ENCODE measurements around the gene PTPRT. TPM values are rescaled to one million over a fixed set of nuclear protein-coding genes. Genes with fewer than 3 reads are reported as not detected.

Gene PTPRT
- total RNA-seq, 1 experiment from 2014 or later, result 0.20 TPM

DNA sequence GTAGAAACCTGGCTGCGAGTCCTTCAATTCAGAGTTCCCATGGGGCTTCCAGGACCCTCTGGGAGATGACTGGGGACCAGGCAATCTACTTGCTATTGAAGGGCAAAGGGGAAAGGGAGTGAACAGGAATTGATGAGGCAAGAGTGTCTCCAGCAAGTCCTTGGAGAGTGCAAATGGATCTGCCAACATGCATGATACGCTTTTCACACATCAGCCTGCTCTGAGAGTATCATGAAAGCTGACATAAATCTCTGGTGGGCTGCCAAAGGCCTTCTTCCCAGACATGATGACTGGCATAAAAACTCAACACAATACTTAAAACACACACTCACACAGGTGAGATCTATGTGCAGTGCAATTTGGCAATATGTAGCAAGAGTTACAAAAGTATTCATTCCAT is 759.1 kb downstream of the PTPRT start:
- ChIA-PET CTCF (no interaction called here), POLR2A (no interaction called here)
- H3K9me3 ChIP-seq, result no peaks in the 10 kb centered on the region
- intact Hi-C loops (cut with micrococcal nuclease; ENCODE audit: unreplicated experiment), result no loop called here
- Mint-ChIP-seq H3K9me3 (ENCODE audit: unreplicated experiment) (no peaks in the 10 kb centered on the region), H3K4me1 (ENCODE audit: low read depth, unreplicated experiment) (no peaks in the 10 kb centered on the region), H3K27me3 (ENCODE audit: insufficient read depth, unreplicated experiment) (peaks cover 23% of the 10 kb centered on the region), H3K36me3 (ENCODE audit: insufficient read depth, unreplicated experiment) (no peaks in the 10 kb centered on the region), H3K4me3 (ENCODE audit: unreplicated experiment) (no peak overlapping the region), H3K27ac (ENCODE audit: unreplicated experiment) (no peak overlapping the region)
- no peaks in the 10 kb centered on the region for H3K36me3 ChIP-seq (ENCODE audit: control insufficient read depth, insufficient read depth, low read length)
- H3K4me3 ChIP-seq (ENCODE audit: low read depth, low read length), result no peak overlapping the region
- H3K27me3 ChIP-seq (replicated peaks; ENCODE audit: control insufficient read depth, insufficient read depth, low read length), result no peaks in the 10 kb centered on the region
- DNase-seq, result no peak
- BruUV-seq (replicated peaks), result no TSS peak
- no peaks in the 10 kb centered on the region for H3K4me1 ChIP-seq
- TF ChIP-seq, protein P1, sequence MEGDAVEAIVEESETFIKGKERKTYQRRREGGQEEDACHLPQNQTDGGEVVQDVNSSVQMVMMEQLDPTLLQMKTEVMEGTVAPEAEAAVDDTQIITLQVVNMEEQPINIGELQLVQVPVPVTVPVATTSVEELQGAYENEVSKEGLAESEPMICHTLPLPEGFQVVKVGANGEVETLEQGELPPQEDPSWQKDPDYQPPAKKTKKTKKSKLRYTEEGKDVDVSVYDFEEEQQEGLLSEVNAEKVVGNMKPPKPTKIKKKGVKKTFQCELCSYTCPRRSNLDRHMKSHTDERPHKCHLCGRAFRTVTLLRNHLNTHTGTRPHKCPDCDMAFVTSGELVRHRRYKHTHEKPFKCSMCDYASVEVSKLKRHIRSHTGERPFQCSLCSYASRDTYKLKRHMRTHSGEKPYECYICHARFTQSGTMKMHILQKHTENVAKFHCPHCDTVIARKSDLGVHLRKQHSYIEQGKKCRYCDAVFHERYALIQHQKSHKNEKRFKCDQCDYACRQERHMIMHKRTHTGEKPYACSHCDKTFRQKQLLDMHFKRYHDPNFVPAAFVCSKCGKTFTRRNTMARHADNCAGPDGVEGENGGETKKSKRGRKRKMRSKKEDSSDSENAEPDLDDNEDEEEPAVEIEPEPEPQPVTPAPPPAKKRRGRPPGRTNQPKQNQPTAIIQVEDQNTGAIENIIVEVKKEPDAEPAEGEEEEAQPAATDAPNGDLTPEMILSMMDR (IDR thresholded peaks at IDR 0.05; ENCODE audit: insufficient read depth in 1 of 2, low read depth in 1 of 2, low read length in 1 of 2, severe bottlenecking in 1 of 2, unreplicated experiment in 1 of 2), result no peak

DNA sequence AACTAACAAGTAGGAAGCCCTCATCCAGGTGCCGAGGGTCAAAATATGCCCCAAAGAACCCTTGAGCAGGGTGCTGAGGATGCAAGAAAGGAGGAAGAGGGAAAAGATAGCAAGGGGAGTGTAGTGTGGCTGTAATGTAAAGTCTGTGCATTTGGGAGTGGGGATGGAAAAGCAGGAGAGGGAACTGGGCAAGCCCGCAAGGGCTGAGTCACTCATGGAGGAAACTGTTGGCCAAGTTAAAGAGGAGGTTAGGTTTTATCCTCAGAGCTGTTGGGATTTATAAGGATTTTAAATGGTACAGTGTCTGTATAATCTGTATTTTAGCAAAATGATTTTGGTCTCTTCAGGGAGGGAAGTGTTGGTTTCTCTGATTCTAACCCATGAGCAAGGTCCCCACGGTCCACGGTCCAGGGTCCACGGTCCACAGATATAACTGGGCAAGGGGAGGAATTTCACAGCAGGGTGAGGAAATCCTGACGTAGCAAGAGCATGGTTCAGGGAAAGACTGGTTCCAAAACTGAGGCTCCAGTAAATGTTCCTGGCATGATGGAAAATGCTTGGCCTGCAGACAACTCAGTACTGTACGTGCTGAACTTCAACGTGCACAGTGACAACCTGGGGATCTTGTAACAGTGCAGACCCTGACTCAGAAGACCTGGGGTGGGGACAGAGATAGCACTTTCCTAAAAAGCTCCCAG is 759.8 kb downstream of the PTPRT start:
- Mint-ChIP-seq H3K27me3 (ENCODE audit: insufficient read depth, unreplicated experiment) (peaks cover 21% of the 10 kb centered on the region), H3K9me3 (ENCODE audit: unreplicated experiment) (no peaks in the 10 kb centered on the region), H3K4me1 (ENCODE audit: low read depth, unreplicated experiment) (no peaks in the 10 kb centered on the region), H3K36me3 (ENCODE audit: insufficient read depth, unreplicated experiment) (no peaks in the 10 kb centered on the region), H3K27ac (ENCODE audit: unreplicated experiment) (no peak overlapping the region), H3K4me3 (ENCODE audit: unreplicated experiment) (no peak overlapping the region)
- Histone ChIP-seq H3K4me1 (no peaks in the 10 kb centered on the region), H3K27me3 (replicated peaks; ENCODE audit: control insufficient read depth, insufficient read depth, low read length) (no peaks in the 10 kb centered on the region), H3K36me3 (ENCODE audit: control insufficient read depth, insufficient read depth, low read length) (no peaks in the 10 kb centered on the region), H3K9me3 (no peaks in the 10 kb centered on the region), H3K4me3 (ENCODE audit: low read depth, low read length) (no peak overlapping the region)
- intact Hi-C loops (cut with micrococcal nuclease; ENCODE audit: unreplicated experiment), result no loop called here
- BruUV-seq (replicated peaks), result no TSS peak
- ChIA-PET POLR2A (no interaction called here), CTCF (no interaction called here)
- DNase-seq, result no peak
- TF ChIP-seq, protein P1 (IDR thresholded peaks at IDR 0.05; ENCODE audit: insufficient read depth in 1 of 2, low read depth in 1 of 2, low read length in 1 of 2, severe bottlenecking in 1 of 2, unreplicated experiment in 1 of 2), result no peak

DNA sequence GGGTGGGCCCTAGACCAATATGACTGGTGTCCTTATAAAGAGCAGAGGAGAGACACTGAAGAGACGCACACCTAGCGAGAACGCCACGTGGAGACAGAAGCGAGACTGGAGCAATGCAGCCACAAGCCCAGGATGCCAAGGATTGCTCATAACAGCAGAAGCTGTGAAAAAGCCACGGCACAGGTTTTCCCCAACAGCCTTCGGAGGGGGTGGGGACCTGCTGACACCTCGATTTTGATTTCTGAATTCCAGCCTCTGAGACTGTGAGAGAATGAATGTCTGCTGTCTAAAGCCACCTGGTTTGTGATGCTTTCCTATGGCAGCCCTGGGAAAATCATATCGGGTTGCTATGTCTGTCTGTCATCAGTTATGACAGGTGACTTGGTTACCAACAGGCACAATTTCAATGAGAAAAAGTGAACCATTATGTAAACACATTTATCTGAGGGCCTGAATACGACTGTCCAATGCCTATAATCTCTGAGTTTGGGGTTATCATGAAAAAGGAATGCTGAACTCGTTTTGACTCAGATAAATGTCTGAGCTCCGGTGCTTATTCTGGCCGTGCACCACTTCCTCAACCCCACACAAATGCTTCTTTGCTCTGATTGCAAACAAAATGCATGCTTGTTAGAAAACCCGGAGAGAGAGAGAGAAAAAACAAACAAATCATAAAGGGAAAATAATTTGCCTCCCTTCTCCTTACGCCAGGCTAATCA is 769.7 kb downstream of the PTPRT start:
- H3K27ac Mint-ChIP-seq (ENCODE audit: unreplicated experiment), result no peak overlapping the region
- ChIA-PET CTCF (no interaction called here), POLR2A (no interaction called here)
- no peaks in the 10 kb centered on the region for H3K4me1 Mint-ChIP-seq (ENCODE audit: low read depth, unreplicated experiment)
- no peaks in the 10 kb centered on the region for H3K36me3 ChIP-seq (ENCODE audit: control insufficient read depth, insufficient read depth, low read length)
- no TSS peak for BruUV-seq (replicated peaks)
- no peaks in the 10 kb centered on the region for H3K9me3 ChIP-seq
- H3K36me3 Mint-ChIP-seq (ENCODE audit: insufficient read depth, unreplicated experiment), result no peaks in the 10 kb centered on the region
- H3K4me1 ChIP-seq, result no peaks in the 10 kb centered on the region
- no peak overlapping the region for H3K4me3 Mint-ChIP-seq (ENCODE audit: unreplicated experiment)
- H3K27me3 Mint-ChIP-seq (ENCODE audit: insufficient read depth, unreplicated experiment), result peaks cover 20% of the 10 kb centered on the region
- H3K27me3 ChIP-seq (replicated peaks; ENCODE audit: control insufficient read depth, insufficient read depth, low read length), result no peaks in the 10 kb centered on the region
- TF ChIP-seq, protein P1 (IDR thresholded peaks at IDR 0.05; ENCODE audit: insufficient read depth in 1 of 2, low read depth in 1 of 2, low read length in 1 of 2, severe bottlenecking in 1 of 2, unreplicated experiment in 1 of 2), result no peak
- H3K4me3 ChIP-seq (ENCODE audit: low read depth, low read length), result no peak overlapping the region
- peaks cover 16% of the 10 kb centered on the region for H3K9me3 Mint-ChIP-seq (ENCODE audit: unreplicated experiment)
- DNase-seq, result no peak
- intact Hi-C loops (cut with micrococcal nuclease; ENCODE audit: unreplicated experiment), result no loop called here
